Natural killer cell treated with Interleukin-12 subunit alpha and Interleukin-12 subunit beta and Interleukin-15 and Interleukin-18, amount 100 ng/mL, for 72 hours (primary cell): Measurements from ENCODE around the gene SULT2B1. TPM values are rescaled to one million over a fixed set of nuclear protein-coding genes. Genes with fewer than 3 reads are reported as not detected.
A peak's percentile ranks its signal among the peaks of the same experiment; 100 is the strongest.
"Not testable (repeated sequence)": the region's sequence is repeated elsewhere in the genome, so short reads cannot be mapped to it uniquely, and the experiment has no call there.

Source experiments
- ATAC-seq, 2 donors: fragments of 150-1000 bp; cut with Tn5 transposase in 1 of 2; sonication (Bioruptor Pico), chemical (Tn5 transposase) in 1 of 2; 2 replicates each; pipeline ENCODE4 v1.10.0; 2021
- DNase-seq: peaks from one replicate; pipeline ENCODE4 v3.0.0; 2022; ENCODE audit warnings: low spot score
- H3K27ac Mint-ChIP-seq, 2 donors: 1 replicate in 1 of 2; 2 replicates in 1 of 2; pipeline ENCODE4 v1.8.0; 2022; ENCODE audit warnings: mixed read lengths in 2 of 2, mild to moderate bottlenecking in 1 of 2, moderate library complexity in 1 of 2
- H3K27me3 Mint-ChIP-seq, 2 donors: 1 replicate in 1 of 2; 2 replicates in 1 of 2; pipeline ENCODE4 v1.8.0; 2022; ENCODE audit warnings: mixed read lengths in 2 of 2
- H3K36me3 Mint-ChIP-seq: one replicate; pipeline ENCODE4 v1.8.0; 2022; ENCODE audit warnings: mixed read lengths
- H3K4me1 Mint-ChIP-seq, 2 donors: 1 replicate in 1 of 2; 2 replicates in 1 of 2; pipeline ENCODE4 v1.8.0; 2022; ENCODE audit warnings: low read depth in 2 of 2, mixed read lengths in 2 of 2, mild to moderate bottlenecking in 1 of 2
- H3K4me3 Mint-ChIP-seq: one replicate; pipeline ENCODE4 v1.8.0; 2022; ENCODE audit warnings: mixed read lengths
- H3K9me3 Mint-ChIP-seq: 2 replicates; pipeline ENCODE4 v1.8.0; 2022; ENCODE audit warnings: mixed read lengths
- total RNA-seq, 2 donors: library from RNA; stranded (reverse); gene quantifications; one replicate each; pipeline ENCODE4 v1.2.3, GENCODE V29; 2022

The SULT2B1 gene
- total RNA-seq, 2 donors from 2014 or later, result not detected

GRCh38 chr19:48513289-48514122 is 38.5 kb upstream of the SULT2B1 start:
- Mint-ChIP-seq H3K4me3 (no peak overlapping the region), H3K27ac (no peak overlapping the region), H3K36me3 (no peaks in the 10 kb centered on the region), H3K27me3 (no peaks in the 10 kb centered on the region), H3K9me3 (no peaks in the 10 kb centered on the region), H3K4me1 (peaks cover 0 to 14% of the 10 kb centered on the region in 2 donors)
- ATAC-seq (peak; percentile 79 to 86), DNase-seq (peak; percentile 74)

DNA sequence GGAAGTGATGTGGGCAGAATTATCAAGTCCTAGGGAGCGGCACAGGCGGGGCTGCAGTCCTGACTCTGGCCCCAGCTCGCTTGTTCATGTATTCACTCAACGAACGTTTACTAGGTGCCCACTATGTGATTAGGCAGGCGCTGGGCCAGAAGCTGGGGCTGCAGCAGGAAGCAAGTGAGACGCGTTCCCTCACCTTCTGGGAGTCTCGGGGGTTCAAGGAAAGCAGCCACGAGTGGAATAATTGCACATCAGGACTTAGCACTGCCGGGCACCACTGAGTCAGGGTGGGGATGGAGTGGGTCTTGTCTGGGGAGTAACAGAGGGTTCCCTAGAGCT is 37.9 kb upstream of the SULT2B1 start:
- ATAC-seq (no peak), DNase-seq (no peak)
- Mint-ChIP-seq H3K9me3 (no peaks in the 10 kb centered on the region), H3K27ac (no peak overlapping the region), H3K4me1 (peaks cover 0 to 14% of the 10 kb centered on the region in 2 donors), H3K4me3 (no peak overlapping the region), H3K27me3 (no peaks in the 10 kb centered on the region), H3K36me3 (no peaks in the 10 kb centered on the region)

DNA sequence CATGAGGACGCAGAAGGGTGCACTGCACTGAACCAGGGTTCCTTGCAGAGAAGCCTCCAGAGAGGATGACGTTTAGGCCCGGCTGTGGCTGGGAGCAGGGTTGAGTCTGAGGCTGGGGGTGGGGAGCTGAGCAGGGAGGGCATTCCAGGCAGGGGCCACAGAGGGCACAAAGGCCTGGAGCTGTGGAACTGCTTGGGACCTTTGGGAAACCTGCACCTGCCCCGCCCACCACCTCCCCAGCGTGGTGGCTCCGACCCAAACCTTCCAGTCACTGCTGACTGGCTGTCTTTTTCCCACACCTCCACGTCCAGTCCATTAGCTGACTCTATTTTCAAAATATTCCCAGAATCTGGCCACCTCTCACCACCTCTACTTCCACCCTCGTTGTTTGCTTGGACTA is 35.4 kb upstream of the SULT2B1 start:
- H3K27ac Mint-ChIP-seq, result no peak overlapping the region

GRCh38 chr19:48518207-48518606 is 33.8 kb upstream of the SULT2B1 start:
- ATAC-seq (no peak), DNase-seq (no peak)
- Mint-ChIP-seq H3K4me3 (no peak overlapping the region), H3K4me1 (peaks cover 0 to 5% of the 10 kb centered on the region in 2 donors), H3K36me3 (no peaks in the 10 kb centered on the region), H3K9me3 (no peaks in the 10 kb centered on the region), H3K27ac (no peak overlapping the region), H3K27me3 (peaks cover 0 to 4% of the 10 kb centered on the region in 2 donors)

More for the DNA sequence above, 35.4 kb upstream of the SULT2B1 start:
- no peaks in the 10 kb centered on the region for H3K36me3 Mint-ChIP-seq
- peaks cover 0 to 5% of the 10 kb centered on the region in 2 donors for H3K4me1 Mint-ChIP-seq
- no peak for DNase-seq
- ATAC-seq, result no peak
- H3K9me3 Mint-ChIP-seq, result no peaks in the 10 kb centered on the region
- H3K27me3 Mint-ChIP-seq, result no peaks in the 10 kb centered on the region
- no peak overlapping the region for H3K4me3 Mint-ChIP-seq

DNA sequence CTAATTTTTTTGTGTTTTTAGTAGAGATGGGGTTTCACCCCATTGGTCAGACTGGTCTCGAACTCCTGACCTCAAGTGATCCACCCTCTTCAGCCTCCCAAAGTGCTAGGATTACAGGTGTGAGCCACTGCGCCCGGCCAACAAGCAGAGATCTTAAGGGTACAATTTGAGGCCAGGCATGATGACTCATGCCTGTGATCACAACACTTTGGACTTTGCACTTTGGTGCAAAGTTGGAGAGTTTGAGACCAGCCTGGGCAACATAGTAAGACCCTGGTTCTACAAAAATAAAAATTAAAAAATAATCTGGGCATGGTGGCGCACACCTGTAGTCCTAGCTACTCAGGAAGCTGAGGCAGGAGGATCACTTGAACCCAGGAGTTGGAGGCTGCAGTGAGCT is 32.5 kb upstream of the SULT2B1 start:
- not testable (repeated sequence) for H3K9me3 Mint-ChIP-seq, ATAC-seq, H3K27me3 Mint-ChIP-seq, H3K4me1 Mint-ChIP-seq, H3K4me3 Mint-ChIP-seq, H3K36me3 Mint-ChIP-seq, H3K27ac Mint-ChIP-seq, DNase-seq

DNA sequence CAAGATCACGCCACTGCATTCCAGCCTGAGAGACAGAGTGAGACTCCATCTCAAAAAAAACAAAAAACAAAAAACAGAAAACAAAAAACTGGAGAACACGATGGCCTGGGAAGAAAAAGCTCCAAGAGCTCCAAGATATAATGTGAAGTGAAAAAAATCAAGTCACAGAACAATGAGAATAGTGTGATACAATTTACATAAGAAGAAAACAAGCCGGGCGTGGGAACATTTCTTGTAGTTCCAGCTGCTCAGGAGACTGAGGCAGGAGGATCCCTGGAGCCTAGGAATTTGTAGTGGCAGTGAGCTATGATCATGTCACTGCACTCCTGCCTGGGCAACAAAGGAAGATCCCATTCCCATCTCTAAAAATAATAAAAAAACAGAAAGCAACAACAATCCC is 31.8 kb upstream of the SULT2B1 start:
- DNase-seq, result no peak
- Mint-ChIP-seq H3K36me3 (peaks cover 4% of the 10 kb centered on the region), H3K27ac (no peak overlapping the region), H3K4me3 (no peak overlapping the region), H3K27me3 (peaks cover 7 to 8% of the 10 kb centered on the region in 2 donors), H3K9me3 (peaks cover 4% of the 10 kb centered on the region), H3K4me1 (no peaks in the 10 kb centered on the region)
- no peak for ATAC-seq

GRCh38 chr19:48524221-48524620 is 27.8 kb upstream of the SULT2B1 start:
- ATAC-seq (no peak), DNase-seq (no peak)
- Mint-ChIP-seq H3K27ac (no peak overlapping the region), H3K36me3 (peaks cover 4% of the 10 kb centered on the region), H3K4me1 (no peaks in the 10 kb centered on the region), H3K9me3 (peaks cover 4% of the 10 kb centered on the region), H3K4me3 (no peak overlapping the region), H3K27me3 (peaks cover 7 to 8% of the 10 kb centered on the region in 2 donors)

GRCh38 chr19:48524732-48525131 is 27.2 kb upstream of the SULT2B1 start:
- ATAC-seq, result no peak
- DNase-seq, result no peak
- no peaks in the 10 kb centered on the region for H3K4me1 Mint-ChIP-seq
- no peak overlapping the region for H3K4me3 Mint-ChIP-seq
- H3K27ac Mint-ChIP-seq, result no peak overlapping the region
- peaks cover 4% of the 10 kb centered on the region for H3K9me3 Mint-ChIP-seq
- H3K36me3 Mint-ChIP-seq, result peaks cover 4% of the 10 kb centered on the region
- H3K27me3 Mint-ChIP-seq, result peaks cover 7 to 8% of the 10 kb centered on the region in 2 donors

GRCh38 chr19:48529156-48529555 is 22.8 kb upstream of the SULT2B1 start:
- H3K4me3 Mint-ChIP-seq, result no peak overlapping the region
- H3K27me3 Mint-ChIP-seq, result peaks cover 10 to 11% of the 10 kb centered on the region in 2 donors
- no peaks in the 10 kb centered on the region for H3K4me1 Mint-ChIP-seq
- no peak for DNase-seq
- peaks cover 2% of the 10 kb centered on the region for H3K9me3 Mint-ChIP-seq
- H3K36me3 Mint-ChIP-seq, result peaks cover 2% of the 10 kb centered on the region
- no peak overlapping the region for H3K27ac Mint-ChIP-seq
- no peak for ATAC-seq

DNA sequence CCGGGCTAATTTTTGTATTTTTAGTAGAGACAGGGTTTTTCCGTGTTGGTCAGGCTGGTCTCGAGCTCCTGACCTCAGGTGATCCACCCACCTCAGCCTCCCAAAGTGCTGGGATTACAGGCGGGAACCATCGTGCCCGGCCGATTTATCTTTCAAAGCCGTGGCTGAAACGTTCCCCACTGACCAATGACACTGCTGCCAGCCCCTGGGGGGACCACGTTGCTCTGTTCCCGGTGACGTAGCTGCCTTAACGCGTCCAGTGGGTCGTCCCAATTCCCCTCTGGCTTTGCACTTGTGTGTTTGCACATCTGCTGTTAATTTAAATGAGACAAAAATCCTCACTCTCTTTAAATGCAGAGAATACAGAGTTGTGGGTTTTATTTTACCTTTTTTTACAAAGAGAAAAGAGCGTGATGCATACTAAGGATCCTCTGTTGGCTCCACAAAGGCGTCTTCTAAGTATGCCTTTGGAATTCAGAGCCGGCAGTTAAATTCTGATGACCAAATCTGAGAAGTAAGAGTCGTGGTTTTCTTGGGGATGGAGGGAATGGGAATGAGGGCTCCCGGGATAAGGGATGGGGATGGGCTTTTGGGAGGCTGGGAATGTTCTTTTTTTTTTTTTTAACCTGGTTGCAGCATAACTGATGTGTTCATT is 21.8 kb upstream of the SULT2B1 start:
- ATAC-seq (no peak), DNase-seq (no peak)
- Mint-ChIP-seq H3K4me1 (no peaks in the 10 kb centered on the region), H3K4me3 (no peak overlapping the region), H3K9me3 (no peaks in the 10 kb centered on the region), H3K27me3 (peaks cover 8% of the 10 kb centered on the region in 2 donors), H3K36me3 (no peaks in the 10 kb centered on the region), H3K27ac (no peak overlapping the region)

DNA sequence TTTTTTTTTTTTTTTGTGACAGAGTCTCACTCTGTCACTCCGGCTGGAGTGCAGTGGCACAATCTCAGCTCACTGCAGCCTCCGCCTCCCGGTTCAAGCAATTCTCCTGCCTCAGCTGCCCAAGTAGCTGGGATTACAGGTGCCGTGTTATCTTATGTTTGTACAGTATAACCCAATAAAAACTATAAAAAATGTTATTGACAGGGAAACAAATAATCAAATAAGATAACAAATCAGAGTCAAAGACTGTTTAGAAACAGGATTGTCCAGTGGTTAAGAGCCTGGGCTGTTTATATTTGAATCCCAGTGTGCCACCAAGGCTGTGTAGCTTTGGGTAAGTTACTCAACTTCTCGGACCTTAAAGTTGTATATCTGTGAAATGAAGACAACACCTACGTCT is 21.2 kb upstream of the SULT2B1 start:
- Mint-ChIP-seq H3K4me3 (no peak overlapping the region), H3K4me1 (no peaks in the 10 kb centered on the region), H3K27ac (no peak overlapping the region), H3K27me3 (peaks cover 8% of the 10 kb centered on the region in 2 donors), H3K36me3 (no peaks in the 10 kb centered on the region), H3K9me3 (no peaks in the 10 kb centered on the region)
- no peak for ATAC-seq
- DNase-seq, result no peak

DNA sequence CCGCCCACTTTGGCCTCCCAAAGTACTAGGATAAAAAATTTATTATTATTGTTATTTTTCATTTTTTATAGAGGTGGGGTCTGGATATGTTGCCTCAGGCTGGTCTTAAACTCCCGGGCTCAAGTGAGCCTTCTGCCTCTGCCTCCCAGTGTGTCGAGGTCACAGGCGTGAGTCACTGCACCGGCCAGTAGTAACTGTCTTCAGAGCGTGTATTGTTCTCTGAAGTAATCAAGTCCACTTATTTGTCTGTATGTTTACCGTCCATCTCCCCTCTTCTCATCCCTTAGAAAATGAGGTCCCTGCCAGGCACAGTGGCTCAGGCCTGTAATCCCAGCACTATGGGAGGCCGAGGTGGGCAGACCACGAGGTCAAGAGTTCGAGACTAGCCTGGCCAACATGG is 18.2 kb upstream of the SULT2B1 start:
- H3K27me3 Mint-ChIP-seq, result peaks cover 8% of the 10 kb centered on the region in 2 donors
- H3K9me3 Mint-ChIP-seq, result no peaks in the 10 kb centered on the region
- H3K4me1 Mint-ChIP-seq, result no peaks in the 10 kb centered on the region
- no peak overlapping the region for H3K27ac Mint-ChIP-seq
- ATAC-seq, result no peak
- H3K4me3 Mint-ChIP-seq, result no peak overlapping the region
- no peaks in the 10 kb centered on the region for H3K36me3 Mint-ChIP-seq
- no peak for DNase-seq

- Mint-ChIP-seq H3K36me3 (no peaks in the 10 kb centered on the region), H3K4me1 (no peaks in the 10 kb centered on the region), H3K4me3 (no peak overlapping the region), H3K27me3 (peaks cover 0 to under 1% of the 10 kb centered on the region in 2 donors), H3K9me3 (no peaks in the 10 kb centered on the region), H3K27ac (no peak overlapping the region)
- ATAC-seq (no peak), DNase-seq (no peak)
Measured at GRCh38 chr19:48537541-48537940, 14.4 kb upstream of the SULT2B1 start.

- not testable (repeated sequence) for H3K9me3 Mint-ChIP-seq, H3K36me3 Mint-ChIP-seq, H3K27ac Mint-ChIP-seq, H3K27me3 Mint-ChIP-seq, H3K4me3 Mint-ChIP-seq, DNase-seq, H3K4me1 Mint-ChIP-seq, ATAC-seq
Measured at GRCh38 chr19:48538057-48538456, 13.9 kb upstream of the SULT2B1 start.
